WTC11 (cell line): Measurements from ENCODE around the gene TMEM19.

ENCODE experiments used
- ATF6 ChIP-seq: sonication (generic); formaldehyde crosslinking; IDR thresholded peaks from 2 replicates; pipeline ENCODE4 v1.8.1; 2023; ENCODE audit warnings: mild to moderate bottlenecking, missing genetic modification reagents
- CTCF ChIP-seq: fragments of 200-600 bp; IDR thresholded peaks from 2 replicates; pipeline ENCODE4 v1.8.0; 2022; ENCODE audit warnings: antibody characterized with exemption
- ERG ChIP-seq: fragments of 250-450 bp; sonication (Bioruptor Pico); IDR thresholded peaks from 2 replicates; pipeline ENCODE4 v1.8.0; 2021; ENCODE audit warnings: mild to moderate bottlenecking
- ETV6 ChIP-seq: sonication (generic); formaldehyde crosslinking; IDR thresholded peaks from 2 replicates; pipeline ENCODE4 v1.8.1; 2022; ENCODE audit warnings: mild to moderate bottlenecking, missing genetic modification reagents
- MAX ChIP-seq: sonication (generic); formaldehyde crosslinking; IDR thresholded peaks from 2 replicates; pipeline ENCODE4 v1.8.0; 2022; ENCODE audit warnings: mild to moderate bottlenecking, missing genetic modification reagents
- NFE2L1 ChIP-seq: sonication (generic); formaldehyde crosslinking; IDR thresholded peaks from 2 replicates; pipeline ENCODE4 v1.8.1; 2023; ENCODE audit warnings: missing genetic modification reagents
- NR3C1 ChIP-seq: sonication (generic); formaldehyde crosslinking; conservative IDR thresholded peaks from 2 replicates; pipeline ENCODE4 v1.8.1; 2023; ENCODE audit warnings: low read depth, mild to moderate bottlenecking, missing genetic modification reagents
- TCF7 ChIP-seq: sonication (generic); formaldehyde crosslinking; IDR thresholded peaks from 2 replicates; pipeline ENCODE4 v1.8.0; 2022; ENCODE audit warnings: mild to moderate bottlenecking, low read depth, missing genetic modification reagents, moderate library complexity
- USF2 ChIP-seq: sonication (generic); formaldehyde crosslinking; IDR thresholded peaks from 2 replicates; pipeline ENCODE4 v1.8.1; 2023; ENCODE audit warnings: mild to moderate bottlenecking, missing genetic modification reagents, moderate library complexity

DNA sequence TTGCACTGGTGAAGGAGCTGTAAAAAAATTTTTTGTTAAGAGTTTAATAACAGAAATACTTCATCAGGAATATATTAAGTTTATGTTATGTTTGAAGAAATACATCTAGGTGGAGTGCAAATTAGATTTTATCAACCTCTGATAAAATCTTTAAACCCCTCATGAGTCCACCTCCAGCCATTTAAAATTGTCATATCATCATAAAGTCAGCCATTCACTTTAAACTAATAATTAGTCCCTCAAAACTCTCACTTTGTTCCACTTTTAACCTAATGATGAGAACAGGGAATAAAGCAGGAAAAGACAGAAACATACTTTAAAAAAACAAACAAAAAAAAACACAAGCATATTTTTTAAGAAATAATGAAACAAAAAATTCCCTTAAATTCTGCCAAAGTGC is 47.4 kb upstream of the TMEM19 start:
- TF ChIP-seq CTCF: no peak
- TF ChIP-seq ATF6 (CRISPR knock-in tag): no peak
- no peak for TF ChIP-seq NFE2L1 (CRISPR knock-in tag)
- no peak for TF ChIP-seq USF2 (CRISPR knock-in tag)
- TF ChIP-seq TCF7 (CRISPR knock-in tag): no peak
- no peak for TF ChIP-seq ERG (CRISPR knock-in tag)
- TF ChIP-seq ETV6 (CRISPR knock-in tag): no peak
- TF ChIP-seq MAX (CRISPR knock-in tag): no peak
- no peak for TF ChIP-seq NR3C1 (CRISPR knock-in tag)
